ENCODE measurements around the gene CPAMD8. TPM values are rescaled to one million over a fixed set of nuclear protein-coding genes. Genes with fewer than 3 reads are reported as not detected.

The CPAMD8 gene
- total RNA-seq, 1 donor = 4.0 TPM

DNA sequence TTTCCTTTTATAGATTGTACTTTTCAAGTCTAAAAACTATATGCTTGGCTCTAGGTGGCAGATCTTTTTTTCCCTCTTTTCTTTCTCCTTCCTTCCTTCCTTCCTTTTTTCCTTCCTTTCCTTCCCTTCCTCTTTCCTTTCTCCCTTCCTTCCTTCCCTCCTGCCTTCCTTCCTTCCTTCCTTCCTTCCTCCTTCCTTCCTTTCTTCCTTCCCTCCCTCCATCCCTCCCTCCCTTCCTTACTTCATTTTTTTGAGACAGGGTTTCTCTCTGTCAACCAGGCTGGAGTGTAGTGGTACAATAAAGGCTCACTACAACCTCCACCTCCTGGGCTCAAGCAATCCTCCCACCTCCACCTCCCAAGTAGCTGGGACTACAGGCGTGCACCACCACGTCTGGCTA lies 89.7 kb downstream of the CPAMD8 start:
- Histone ChIP-seq H3K4me3 (ENCODE audit: low read length) (no peak overlapping the region), H3K9me3 (ENCODE audit: low read depth, low read length) (peaks cover 23% of the 10 kb centered on the region), H3K27me3 (ENCODE audit: insufficient read depth, low read length) (no peaks in the 10 kb centered on the region), H3K4me1 (ENCODE audit: insufficient read depth, low read length) (no peaks in the 10 kb centered on the region)

- no peaks in the 10 kb centered on the region for H3K27me3 ChIP-seq (ENCODE audit: insufficient read depth, low read length)
- no peak overlapping the region for H3K4me3 ChIP-seq (ENCODE audit: low read length)
These were observed 92.1 kb downstream of the CPAMD8 start for GRCh38 chr19:16934489-16934888.

GRCh38 chr19:16931306-16931705 lies 95.3 kb downstream of the CPAMD8 start:
- H3K9me3 ChIP-seq (ENCODE audit: low read depth, low read length) = peaks cover 23% of the 10 kb centered on the region
- H3K4me3 ChIP-seq (ENCODE audit: low read length) = no peak overlapping the region
- no peaks in the 10 kb centered on the region for H3K27me3 ChIP-seq (ENCODE audit: insufficient read depth, low read length)
- H3K4me1 ChIP-seq (ENCODE audit: insufficient read depth, low read length) = no peaks in the 10 kb centered on the region

More at GRCh38 chr19:16934489-16934888, 92.1 kb downstream of the CPAMD8 start:
- peaks cover 23% of the 10 kb centered on the region for H3K9me3 ChIP-seq (ENCODE audit: low read depth, low read length)
- no peaks in the 10 kb centered on the region for H3K4me1 ChIP-seq (ENCODE audit: insufficient read depth, low read length)

DNA sequence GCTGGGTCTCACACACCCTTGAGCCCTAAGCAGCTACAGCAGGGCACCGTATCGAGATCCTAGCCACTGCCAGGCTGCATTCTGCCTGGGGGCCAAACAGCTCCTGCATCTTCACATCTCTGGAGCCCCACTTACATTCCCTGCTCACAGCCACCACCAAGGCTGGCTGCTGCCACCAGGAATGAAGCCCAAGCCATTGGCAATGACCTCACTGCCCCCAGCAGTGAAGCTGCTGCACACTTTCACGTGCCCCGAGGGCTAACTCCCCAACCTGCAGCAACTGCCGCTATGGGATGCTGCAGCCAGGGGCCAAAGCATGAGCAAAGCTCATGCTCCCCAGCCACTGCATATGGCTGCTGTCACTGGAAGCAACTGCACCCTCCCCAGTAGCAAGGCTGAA lies 95.9 kb downstream of the CPAMD8 start:
- no peaks in the 10 kb centered on the region for H3K4me1 ChIP-seq (ENCODE audit: insufficient read depth, low read length)
- H3K4me3 ChIP-seq (ENCODE audit: low read length) = no peak overlapping the region

GRCh38 chr19:16928916-16929315 lies 97.7 kb downstream of the CPAMD8 start:
- Histone ChIP-seq H3K4me3 (ENCODE audit: low read length) (no peak overlapping the region), H3K27me3 (ENCODE audit: insufficient read depth, low read length) (no peaks in the 10 kb centered on the region), H3K9me3 (ENCODE audit: low read depth, low read length) (peaks cover 7% of the 10 kb centered on the region), H3K4me1 (ENCODE audit: insufficient read depth, low read length) (no peaks in the 10 kb centered on the region)

More for the DNA sequence above, 95.9 kb downstream of the CPAMD8 start:
- H3K9me3 ChIP-seq (ENCODE audit: low read depth, low read length) = peaks cover 23% of the 10 kb centered on the region
- no peaks in the 10 kb centered on the region for H3K27me3 ChIP-seq (ENCODE audit: insufficient read depth, low read length)

DNA sequence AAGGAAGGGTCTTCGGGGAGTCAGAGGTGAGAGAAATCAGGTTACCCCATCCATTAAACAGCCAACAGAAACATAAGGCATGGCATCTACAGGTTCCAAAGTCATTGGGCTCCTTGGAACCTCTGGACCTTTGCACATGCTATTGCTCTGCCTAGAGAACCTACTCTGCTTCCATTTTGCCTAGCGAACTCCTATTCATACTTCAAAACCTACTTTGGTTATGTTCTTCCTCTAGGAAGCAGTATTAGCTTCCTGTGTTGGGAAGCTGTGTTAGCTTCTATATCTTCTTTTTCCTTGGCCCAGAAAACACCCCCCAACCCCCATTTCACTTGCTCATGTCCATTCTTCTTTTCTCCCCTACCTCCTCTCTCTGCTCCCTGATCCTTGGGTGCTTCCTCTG lies 98.3 kb downstream of the CPAMD8 start:
- Histone ChIP-seq H3K4me3 (ENCODE audit: low read length) (no peak overlapping the region), H3K9me3 (ENCODE audit: low read depth, low read length) (peaks cover 2% of the 10 kb centered on the region), H3K27me3 (ENCODE audit: insufficient read depth, low read length) (no peaks in the 10 kb centered on the region), H3K4me1 (ENCODE audit: insufficient read depth, low read length) (no peaks in the 10 kb centered on the region)

- no peaks in the 10 kb centered on the region for H3K4me1 ChIP-seq (ENCODE audit: insufficient read depth, low read length)
- no peaks in the 10 kb centered on the region for H3K27me3 ChIP-seq (ENCODE audit: insufficient read depth, low read length)
- H3K4me3 ChIP-seq (ENCODE audit: low read length) = no peak overlapping the region
- H3K9me3 ChIP-seq (ENCODE audit: low read depth, low read length) = no peaks in the 10 kb centered on the region
These were observed 98.7 kb downstream of the CPAMD8 start for GRCh38 chr19:16927883-16928282.

- Histone ChIP-seq H3K27me3 (ENCODE audit: insufficient read depth, low read length) (no peaks in the 10 kb centered on the region), H3K4me1 (ENCODE audit: insufficient read depth, low read length) (no peaks in the 10 kb centered on the region), H3K9me3 (ENCODE audit: low read depth, low read length) (no peaks in the 10 kb centered on the region), H3K4me3 (ENCODE audit: low read length) (no peak overlapping the region)
These were observed 103.7 kb downstream of the CPAMD8 start for GRCh38 chr19:16922949-16923348.

DNA sequence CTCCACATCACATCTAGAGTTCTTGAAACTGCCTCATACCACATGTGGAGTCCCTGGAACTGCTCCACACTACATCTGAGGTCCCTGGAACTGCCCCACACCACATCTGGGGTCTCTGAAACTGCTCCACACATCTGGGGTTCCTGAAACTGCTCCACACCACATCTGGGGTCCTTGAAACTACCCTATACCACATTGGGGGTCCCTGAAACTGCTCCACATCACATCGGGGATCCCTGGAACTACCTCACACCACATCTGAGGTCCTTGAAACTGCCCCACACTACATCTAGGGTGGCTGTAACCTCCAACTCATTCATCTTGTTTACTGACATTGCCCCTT lies 104.0 kb downstream of the CPAMD8 start:
- no peaks in the 10 kb centered on the region for H3K9me3 ChIP-seq (ENCODE audit: low read depth, low read length)
- no peaks in the 10 kb centered on the region for H3K4me1 ChIP-seq (ENCODE audit: insufficient read depth, low read length)
- H3K27me3 ChIP-seq (ENCODE audit: insufficient read depth, low read length) = no peaks in the 10 kb centered on the region
- H3K4me3 ChIP-seq (ENCODE audit: low read length) = no peak overlapping the region

DNA sequence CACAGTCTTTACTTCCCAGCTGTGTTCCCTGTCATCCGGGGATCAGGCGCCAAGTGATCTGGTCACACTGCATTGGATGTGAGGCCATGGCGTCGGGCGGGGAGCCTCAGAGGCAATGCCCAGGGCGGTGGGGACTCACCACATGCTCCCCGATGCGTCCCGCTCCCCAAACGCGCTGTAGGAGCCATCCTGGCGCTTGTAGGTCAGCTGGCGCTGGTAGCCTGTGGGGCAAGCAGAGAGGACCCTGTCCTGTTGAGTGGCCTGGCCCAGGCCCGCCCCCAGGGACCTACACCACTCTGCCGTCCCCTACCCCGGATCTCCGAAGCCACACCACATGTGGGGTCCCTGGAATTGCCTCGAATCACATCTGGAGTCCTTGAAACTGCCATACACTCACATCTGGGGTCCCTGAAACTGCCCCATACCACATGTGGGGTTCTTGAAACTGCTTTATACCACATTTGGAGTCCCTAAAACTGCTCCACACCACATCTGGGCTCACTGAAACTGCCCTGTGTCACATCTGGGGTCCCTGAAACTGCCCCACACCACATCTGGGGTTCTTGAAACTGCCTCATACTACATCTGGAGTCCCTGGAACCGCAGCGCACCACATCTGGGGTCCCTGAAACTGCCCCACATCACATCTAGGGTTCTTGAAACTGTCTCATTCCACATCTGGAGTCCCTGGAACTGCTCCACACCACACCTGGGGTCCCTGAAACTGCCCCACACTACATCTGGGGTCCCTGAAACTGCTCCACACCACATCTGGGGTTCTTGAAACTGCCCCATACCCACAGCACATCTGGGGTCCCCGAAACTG lies 104.6 kb downstream of the CPAMD8 start:
- H3K4me1 ChIP-seq (ENCODE audit: insufficient read depth, low read length) = no peaks in the 10 kb centered on the region
- H3K4me3 ChIP-seq (ENCODE audit: low read length) = no peak overlapping the region
- H3K9me3 ChIP-seq (ENCODE audit: low read depth, low read length) = no peaks in the 10 kb centered on the region
- H3K27me3 ChIP-seq (ENCODE audit: insufficient read depth, low read length) = no peaks in the 10 kb centered on the region

DNA sequence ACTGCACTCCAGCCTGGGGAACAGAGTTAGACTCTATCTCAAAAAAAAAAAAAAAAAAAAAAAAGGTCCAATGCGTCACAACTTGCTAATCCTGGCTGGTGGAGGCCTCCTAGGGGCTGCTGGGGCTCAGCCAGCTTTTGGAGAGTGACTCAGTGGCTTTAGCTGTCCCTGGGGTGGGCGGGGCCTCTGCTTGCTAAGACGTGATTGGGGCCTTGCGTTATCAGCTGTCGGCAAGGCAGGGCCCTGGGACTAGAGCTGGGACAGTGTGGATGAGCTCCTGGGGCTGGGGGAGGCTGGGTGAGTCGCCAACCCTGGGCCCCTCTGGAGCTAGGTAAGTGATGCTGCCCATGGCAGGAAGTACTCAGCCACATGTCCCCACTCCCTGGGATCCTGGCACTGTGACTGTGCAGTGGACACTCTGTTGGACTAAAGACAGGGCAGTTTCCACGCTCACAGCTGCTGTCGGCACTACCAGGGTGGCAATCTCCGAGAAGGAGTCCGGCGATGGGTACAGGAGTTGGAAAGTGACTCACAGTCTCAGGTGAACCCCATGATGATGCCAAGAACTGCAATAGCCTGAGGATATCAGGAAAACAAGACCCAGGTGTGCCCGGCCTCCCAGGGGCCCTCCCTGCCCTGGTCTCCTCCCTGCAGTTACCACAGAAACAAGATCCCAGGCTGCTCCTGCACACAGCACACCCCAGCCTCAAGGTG lies 105.6 kb downstream of the CPAMD8 start:
- Histone ChIP-seq H3K4me1 (ENCODE audit: insufficient read depth, low read length) (no peaks in the 10 kb centered on the region), H3K27me3 (ENCODE audit: insufficient read depth, low read length) (no peaks in the 10 kb centered on the region), H3K4me3 (ENCODE audit: low read length) (no peak overlapping the region), H3K9me3 (ENCODE audit: low read depth, low read length) (no peaks in the 10 kb centered on the region)

- Histone ChIP-seq H3K9me3 (ENCODE audit: low read depth, low read length) (no peaks in the 10 kb centered on the region), H3K4me3 (ENCODE audit: low read length) (no peak overlapping the region), H3K4me1 (ENCODE audit: insufficient read depth, low read length) (no peaks in the 10 kb centered on the region), H3K27me3 (ENCODE audit: insufficient read depth, low read length) (no peaks in the 10 kb centered on the region)
These were observed 107.1 kb downstream of the CPAMD8 start for GRCh38 chr19:16919496-16919895.

GRCh38 chr19:16917401-16917800 lies 109.2 kb downstream of the CPAMD8 start:
- peaks cover 12% of the 10 kb centered on the region for H3K9me3 ChIP-seq (ENCODE audit: low read depth, low read length)
- no peaks in the 10 kb centered on the region for H3K27me3 ChIP-seq (ENCODE audit: insufficient read depth, low read length)
- H3K4me1 ChIP-seq (ENCODE audit: insufficient read depth, low read length) = no peaks in the 10 kb centered on the region
- no peak overlapping the region for H3K4me3 ChIP-seq (ENCODE audit: low read length)

GRCh38 chr19:16915734-16916133 lies 110.9 kb downstream of the CPAMD8 start:
- no peak overlapping the region for H3K4me3 ChIP-seq (ENCODE audit: low read length)

DNA sequence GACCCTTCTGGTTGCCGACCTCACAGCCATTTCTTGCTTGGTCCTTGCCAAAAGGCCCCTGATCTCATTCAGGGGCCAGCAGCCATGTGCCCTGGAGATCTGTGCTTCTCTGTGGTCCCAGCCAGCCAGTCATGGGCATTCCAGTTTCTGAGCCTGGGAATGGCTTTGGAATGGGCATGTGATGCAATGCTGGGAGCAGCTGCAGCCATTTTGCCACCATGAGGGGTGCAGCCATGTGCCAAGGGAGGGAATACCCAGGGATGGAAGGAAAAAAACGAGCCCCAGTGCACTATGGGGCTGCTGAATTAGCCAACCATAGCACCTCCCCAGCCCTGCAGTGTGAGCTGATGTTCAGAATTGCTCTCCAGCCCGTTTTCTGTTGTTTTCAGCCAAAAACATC lies 111.5 kb downstream of the CPAMD8 start:
- Histone ChIP-seq H3K9me3 (ENCODE audit: low read depth, low read length) (peaks cover 14% of the 10 kb centered on the region), H3K27me3 (ENCODE audit: insufficient read depth, low read length) (no peaks in the 10 kb centered on the region), H3K4me1 (ENCODE audit: insufficient read depth, low read length) (no peaks in the 10 kb centered on the region), H3K4me3 (ENCODE audit: low read length) (no peak overlapping the region)

More at GRCh38 chr19:16915734-16916133, 110.9 kb downstream of the CPAMD8 start:
- Histone ChIP-seq H3K4me1 (ENCODE audit: insufficient read depth, low read length) (no peaks in the 10 kb centered on the region), H3K27me3 (ENCODE audit: insufficient read depth, low read length) (no peaks in the 10 kb centered on the region), H3K9me3 (ENCODE audit: low read depth, low read length) (peaks cover 14% of the 10 kb centered on the region)

DNA sequence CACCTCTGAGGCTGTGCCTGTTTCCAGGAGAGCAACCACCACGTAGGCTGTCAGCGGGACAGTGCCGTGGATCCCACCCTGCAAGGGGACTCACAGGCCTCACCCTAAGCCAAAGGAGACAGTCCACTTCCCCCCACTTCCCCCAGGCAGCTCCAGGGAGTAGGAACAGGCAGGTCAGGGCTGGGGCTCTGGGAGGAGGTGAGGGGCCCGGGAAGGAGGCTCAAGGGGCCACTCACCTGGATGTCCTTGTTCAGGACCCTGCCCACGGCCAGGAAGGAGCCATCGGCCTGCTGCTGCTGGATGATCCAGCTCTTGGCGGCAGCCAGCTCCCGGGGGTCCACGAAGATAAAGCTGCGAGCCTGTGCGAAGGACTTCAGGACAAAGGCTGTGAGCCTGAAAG lies 112.2 kb downstream of the CPAMD8 start:
- peaks cover 14% of the 10 kb centered on the region for H3K9me3 ChIP-seq (ENCODE audit: low read depth, low read length)

More for the DNA sequence above, 112.2 kb downstream of the CPAMD8 start:
- Histone ChIP-seq H3K4me1 (ENCODE audit: insufficient read depth, low read length) (no peaks in the 10 kb centered on the region), H3K4me3 (ENCODE audit: low read length) (no peak overlapping the region), H3K27me3 (ENCODE audit: insufficient read depth, low read length) (no peaks in the 10 kb centered on the region)

Measured in mononuclear cell (primary cell).